HG02852 (cell line): ENCODE results near the gene EFS.
A peak's percentile ranks its signal among the peaks of the same experiment; 100 is the strongest.

Experiments
- ATAC-seq: cut with Tn5 transposase; IDR thresholded peaks from one replicate; pipeline ENCODE4 v1.9.1; 2021; ENCODE audit warnings: mild to moderate bottlenecking, moderate library complexity; ENCODE audit not compliant: unreplicated experiment

The EFS gene

DNA sequence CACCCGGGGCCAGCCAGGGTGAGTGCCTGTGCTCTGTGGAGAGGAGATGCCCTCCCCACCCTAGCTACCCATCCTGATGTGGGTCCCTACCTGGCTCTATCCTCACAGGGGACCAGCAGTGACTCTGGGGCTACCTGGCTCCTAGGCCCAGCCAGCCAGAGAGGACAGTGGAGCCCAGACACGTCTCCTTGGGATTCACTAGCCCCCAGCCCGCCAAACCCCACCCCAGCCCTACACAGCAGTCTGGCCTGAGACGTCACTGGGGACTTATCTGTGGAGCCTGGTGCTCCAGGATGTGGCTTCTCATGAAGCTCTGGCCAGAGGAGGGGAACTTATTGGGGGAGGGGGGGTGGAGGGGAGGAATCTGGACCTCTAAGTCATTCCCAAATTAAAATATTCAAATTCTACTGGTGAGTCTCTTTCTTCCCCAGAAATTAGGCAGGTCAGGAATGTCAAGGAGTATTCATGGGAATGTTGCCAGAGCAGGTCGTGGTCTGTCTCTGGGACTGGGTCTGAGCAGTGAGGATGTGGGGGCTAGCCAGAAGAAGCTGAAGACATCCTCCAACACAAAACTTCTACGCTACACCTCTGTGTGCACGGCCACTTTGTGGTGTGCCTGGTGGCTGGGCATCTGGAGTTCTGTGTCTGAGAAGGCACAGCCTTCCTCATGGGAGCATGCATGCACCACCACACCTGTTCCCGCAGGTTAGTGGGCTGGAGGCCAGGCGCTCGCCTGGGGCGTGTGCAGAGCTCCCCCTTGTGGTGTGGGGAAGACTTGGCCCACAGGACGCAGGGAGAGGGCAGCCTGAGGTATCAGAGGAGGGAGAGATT is 14.6 kb upstream of the EFS start:
- no peak for ATAC-seq

DNA sequence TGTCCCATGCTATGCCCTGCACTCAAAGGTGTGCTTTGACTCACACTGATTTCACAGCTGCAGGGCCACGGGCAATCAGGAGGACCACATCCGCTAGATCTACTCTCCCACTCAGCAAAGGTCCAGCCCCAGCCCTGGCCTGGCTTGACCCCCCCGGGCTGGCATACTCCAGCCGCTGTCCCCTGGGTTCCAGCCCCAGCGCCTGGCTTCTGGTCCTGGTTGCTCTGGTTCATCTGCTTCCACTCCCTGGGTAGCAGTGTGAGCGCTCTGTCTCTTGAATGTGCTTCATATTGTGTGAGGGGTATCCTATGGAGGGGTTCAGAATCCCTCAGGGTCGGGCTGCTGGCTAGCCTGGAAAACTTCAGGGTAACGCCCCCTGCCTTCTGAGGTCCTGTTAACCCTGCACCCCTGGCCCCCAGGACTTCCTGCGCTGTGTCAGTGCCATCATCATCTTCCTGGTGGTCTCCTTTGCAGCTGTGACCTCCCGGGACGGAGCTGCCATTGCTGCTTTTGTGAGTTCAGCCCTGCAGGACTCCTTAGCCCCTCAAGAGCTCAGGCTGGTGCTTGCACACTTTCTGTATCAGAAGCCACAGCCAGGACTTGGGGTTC is 13.7 kb upstream of the EFS start:
- ATAC-seq, result no peak

DNA sequence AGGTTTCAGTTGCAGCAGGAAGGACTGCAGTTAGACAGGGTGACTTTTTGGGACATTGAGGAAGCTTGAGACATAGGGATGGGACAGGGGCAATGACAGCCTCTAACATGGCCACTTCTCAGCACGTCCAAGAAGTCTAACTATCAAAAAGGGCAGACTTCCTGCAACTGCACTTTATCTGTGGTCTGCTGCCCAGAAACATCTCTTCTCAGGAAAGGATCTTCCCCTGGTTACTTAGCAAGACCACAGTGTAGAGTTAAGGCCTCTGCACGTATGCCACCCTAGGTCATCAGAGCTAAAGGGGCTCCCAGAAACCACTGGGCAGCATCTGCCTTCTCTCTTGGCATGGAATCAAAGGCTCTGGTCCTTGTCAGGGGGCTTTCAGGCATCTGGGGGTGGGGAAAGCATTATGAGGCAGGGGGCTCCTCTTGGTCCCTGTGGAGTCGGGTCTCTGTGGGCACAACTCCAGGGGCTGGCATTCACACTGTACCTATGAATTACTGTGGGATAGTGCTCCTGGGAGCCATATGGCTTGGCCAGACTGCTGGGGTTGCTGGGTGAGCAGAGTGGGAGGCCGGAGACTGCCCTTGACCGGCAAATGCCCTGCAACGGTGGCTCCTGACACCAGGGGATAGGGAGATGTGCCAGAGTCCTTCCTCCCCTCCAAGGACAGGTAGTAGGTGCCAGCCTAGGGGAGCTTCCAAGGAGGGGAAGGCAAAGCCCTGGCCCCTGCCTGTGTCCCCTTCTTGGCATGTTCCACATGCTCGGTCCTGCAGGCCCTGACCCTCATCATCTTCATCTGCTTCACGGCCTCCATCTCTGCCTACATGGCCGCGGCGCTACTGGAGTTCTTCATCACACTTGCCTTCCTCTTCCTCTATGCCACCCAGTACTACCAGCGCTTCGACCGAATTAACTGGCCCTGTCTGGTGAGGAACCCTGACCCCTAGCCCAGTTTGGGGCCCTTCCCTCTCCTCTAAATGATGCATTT is 12.9 kb upstream of the EFS start:
- no peak for ATAC-seq

GRCh38 chr14:23377198-23377550 is 12.2 kb upstream of the EFS start:
- no peak for ATAC-seq

GRCh38 chr14:23376482-23377197 is 11.7 kb upstream of the EFS start, which contains the start of gene CMTM5:
Gene CMTM5 (plus strand): TSS chr14:23377046. CDS start chr14:23377252, 206 bp downstream.
- no peak for ATAC-seq

DNA sequence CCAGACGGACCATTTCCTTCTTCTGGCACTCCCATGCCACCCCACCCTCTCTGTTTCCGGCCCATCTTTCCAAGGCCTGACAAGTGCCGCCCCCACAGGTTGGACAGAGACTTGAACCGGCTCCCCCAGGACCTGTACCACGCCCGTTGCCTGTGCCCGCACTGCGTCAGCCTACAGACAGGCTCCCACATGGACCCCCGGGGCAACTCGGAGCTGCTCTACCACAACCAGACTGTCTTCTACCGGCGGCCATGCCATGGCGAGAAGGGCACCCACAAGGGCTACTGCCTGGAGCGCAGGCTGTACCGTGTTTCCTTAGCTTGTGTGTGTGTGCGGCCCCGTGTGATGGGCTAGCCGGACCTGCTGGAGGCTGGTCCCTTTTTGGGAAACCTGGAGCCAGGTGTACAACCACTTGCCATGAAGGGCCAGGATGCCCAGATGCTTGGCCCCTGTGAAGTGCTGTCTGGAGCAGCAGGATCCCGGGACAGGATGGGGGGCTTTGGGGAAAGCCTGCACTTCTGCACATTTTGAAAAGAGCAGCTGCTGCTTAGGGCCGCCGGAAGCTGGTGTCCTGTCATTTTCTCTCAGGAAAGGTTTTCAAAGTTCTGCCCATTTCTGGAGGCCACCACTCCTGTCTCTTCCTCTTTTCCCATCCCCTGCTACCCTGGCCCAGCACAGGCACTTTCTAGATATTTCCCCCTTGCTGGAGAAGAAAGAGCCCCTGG is 10.7 kb upstream of the EFS start:
- no peak for ATAC-seq

- no peak for ATAC-seq
Measured at GRCh38 chr14:23373041-23373440, 8.1 kb upstream of the EFS start.

DNA sequence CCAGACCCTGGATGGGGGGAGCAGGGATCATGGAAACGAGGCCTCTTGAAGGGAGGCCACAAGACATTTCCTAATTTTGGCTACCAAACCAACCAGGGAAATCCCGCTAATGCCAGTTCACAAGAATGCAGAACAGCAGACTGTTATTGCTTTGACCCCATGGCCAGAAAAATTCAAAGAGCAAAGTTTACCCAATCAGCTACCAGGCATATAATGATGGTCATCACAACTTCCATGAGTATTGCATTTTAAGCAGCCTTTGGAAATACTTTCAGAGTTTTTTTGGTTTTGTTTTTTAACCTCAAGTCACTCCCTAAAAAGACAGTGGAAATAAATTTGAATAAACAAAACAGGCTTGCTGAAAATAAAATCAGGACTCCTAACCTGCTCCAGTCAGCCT is 7.5 kb upstream of the EFS start, which contains the start of gene IL25:
Gene IL25, plus strand, starts transcription at position 301 of the 400 bp plus-strand sequence.
- no peak for ATAC-seq

GRCh38 chr14:23371865-23372264 is 6.9 kb upstream of the EFS start:
- no peak for ATAC-seq

DNA sequence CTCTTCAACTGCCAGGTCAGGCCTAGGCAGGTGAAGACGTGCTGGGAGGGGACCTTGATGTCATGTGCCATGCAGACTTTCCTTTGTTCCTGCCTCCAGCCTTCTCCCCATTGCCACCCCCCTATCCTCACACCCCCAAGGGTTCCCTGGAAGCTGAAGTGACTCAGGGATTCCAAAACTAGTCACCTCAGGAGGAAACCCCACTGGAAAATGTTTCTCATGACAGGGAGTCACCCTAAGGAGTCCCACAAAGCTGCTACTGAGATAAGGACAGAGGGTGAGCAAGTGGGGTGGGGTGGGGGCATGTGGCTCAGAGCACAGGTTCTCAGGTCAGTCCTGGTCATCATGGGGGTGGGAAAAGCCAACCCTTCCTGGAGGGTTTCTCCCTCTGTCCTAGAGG is 5.2 kb upstream of the EFS start:
- ATAC-seq, result no peak

- no peak for ATAC-seq
Measured at GRCh38 chr14:23366426-23366921, 1.5 kb upstream of the EFS start.

GRCh38 chr14:23365732-23366425 is 907 bp upstream of the EFS start:
- no peak for ATAC-seq

DNA sequence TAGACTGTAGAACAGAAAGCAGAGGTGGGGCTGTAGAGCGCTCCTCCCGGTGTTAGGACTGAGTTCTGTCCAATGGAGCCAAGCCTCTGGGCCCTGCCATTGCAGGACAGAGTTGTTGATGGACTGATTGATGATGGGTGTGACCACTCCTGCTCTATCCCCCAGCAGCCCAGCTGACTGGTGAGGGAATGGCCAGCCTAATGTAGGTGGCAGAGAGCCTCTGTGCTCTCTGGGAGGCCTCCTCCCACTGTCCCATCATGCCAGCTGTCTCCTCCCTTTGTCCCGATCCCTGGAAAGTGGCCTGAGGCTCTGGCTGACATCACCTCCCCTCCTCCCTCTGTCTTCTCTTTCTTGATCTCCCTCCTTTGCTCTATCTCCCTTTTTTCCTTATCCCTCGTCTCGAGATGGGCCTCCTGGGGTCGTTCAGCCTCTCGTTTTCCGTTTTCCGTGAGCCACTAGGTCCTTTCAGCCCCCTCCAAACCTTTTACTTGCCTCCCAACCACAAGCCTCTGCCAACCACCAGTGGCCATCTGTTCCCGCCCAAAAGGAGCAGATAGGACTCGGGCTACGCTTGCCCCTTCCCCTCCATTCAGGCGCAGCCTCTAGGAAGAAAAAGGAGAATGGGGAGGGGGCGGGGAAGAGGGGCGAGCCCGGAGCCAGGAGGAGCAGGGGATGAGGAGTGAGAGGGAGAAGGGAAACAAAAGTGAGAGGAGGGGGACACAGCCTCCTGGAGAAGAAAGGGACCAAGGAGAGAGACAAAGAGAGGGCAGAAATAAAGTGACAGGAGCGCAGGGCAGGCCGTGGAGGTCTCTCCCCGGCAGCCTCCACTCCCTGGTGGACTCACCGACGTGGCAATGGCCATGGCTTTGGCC is 572 bp downstream of the EFS start:
- ATAC-seq, result no peak

- ATAC-seq, result no peak
Measured at GRCh38 chr14:23362200-23362599, 2.8 kb downstream of the EFS start.

GRCh38 chr14:23361763-23362162 is 3.2 kb downstream of the EFS start:
- ATAC-seq, result no peak

DNA sequence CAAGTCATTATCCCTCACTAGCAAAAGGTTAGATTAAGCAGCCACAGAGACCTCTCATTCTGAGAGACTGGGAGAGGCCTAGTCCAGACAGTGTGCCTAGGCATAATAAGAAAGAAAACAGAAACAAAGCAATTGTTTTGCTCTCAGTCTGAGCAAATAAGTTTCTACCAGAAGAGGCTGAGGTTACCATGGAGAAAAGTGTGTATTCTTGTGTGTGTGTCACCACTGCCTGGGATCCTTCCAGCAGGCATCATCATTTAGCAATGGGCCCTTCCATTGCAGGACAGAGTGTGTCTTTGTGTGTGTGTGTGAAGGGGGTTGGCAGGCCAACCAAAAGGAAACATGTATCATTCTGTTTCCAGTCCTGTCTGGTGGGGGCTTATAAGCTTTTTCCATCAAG is 3.7 kb downstream of the EFS start:
- peak; percentile 69 for ATAC-seq

DNA sequence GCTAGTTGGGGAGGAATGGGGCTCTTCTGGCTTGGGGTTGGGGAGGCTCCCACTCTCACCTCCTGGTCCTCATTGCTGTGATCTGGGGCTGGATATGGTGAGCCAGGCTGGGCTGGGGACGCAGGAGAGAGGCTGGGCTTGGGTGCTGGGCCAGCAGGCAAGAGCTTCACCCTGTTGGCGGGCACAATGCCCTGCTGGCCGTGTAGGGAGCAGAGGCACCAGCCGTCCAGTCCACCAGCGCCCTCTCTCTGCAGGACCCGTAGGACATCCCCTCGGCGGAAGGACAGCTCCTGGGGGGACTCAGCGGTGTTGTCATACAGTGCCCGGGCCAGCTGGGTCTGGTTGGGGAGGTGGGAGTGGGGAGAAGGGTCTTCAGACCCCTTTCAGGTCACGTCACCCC is 4.5 kb downstream of the EFS start:
- no peak for ATAC-seq

GRCh38 chr14:23359722-23360447 is 5.1 kb downstream of the EFS start:
- ATAC-seq, result no peak
